ENCODE data around the gene APMAP. TPM values are rescaled to one million over a fixed set of nuclear protein-coding genes. Genes with fewer than 3 reads are reported as not detected.

APMAP gene
- total and polyA plus RNA-seq, 10 of the 15 experiments (the other 5 are each of a cell fraction or from before 2014, with no cell fraction given) = 12.1 to 60.2 (median 32.7) TPM

GRCh38 chr20:24950836-24951525, 41.6 kb downstream of the APMAP start (continued):
- TF ChIP-seq ZBTB40 (IDR thresholded peaks at IDR 0.05; ENCODE audit: borderline replicate concordance) (no peak), E2F4 (IDR thresholded peaks at IDR 0.05; ENCODE audit: low read depth, low read length) (no peak), NFIC (IDR thresholded peaks at IDR 0.05; ENCODE audit: low read depth, low read length) (no peak), CBX3 (IDR thresholded peaks at IDR 0.05; ENCODE audit: borderline replicate concordance, low read depth) (no peak), ZBTB4 (CRISPR knock-in tag; IDR thresholded peaks at IDR 0.05) (no peak), SREBF2 (IDR thresholded peaks at IDR 0.05; ENCODE audit: low read length) (no peak), PML (IDR thresholded peaks at IDR 0.05; ENCODE audit: low read length) (no peak)
